HEK293T (cell line): ENCODE results near the gene STRAP.

Experiments used
- CTCF ChIA-PET: fragments of 350-600 bp; formaldehyde crosslinking; extraction: SDS; loops from one replicate; lab custom pipeline; 2021; ENCODE audit warnings: antibody characterized with exemption, inconsistent platforms; lab: Yijun Ruan, JAX
- POLR2A ChIA-PET: fragments of 350-600 bp; formaldehyde crosslinking; extraction: SDS; loops from one replicate; lab custom pipeline; 2020; ENCODE audit warnings: antibody characterized with exemption, inconsistent platforms; lab: Yijun Ruan, JAX
- DNase-seq: peaks from one replicate; pipeline ENCODE4 v3.0.0; 2012; ENCODE audit warnings: mixed read lengths; ENCODE audit errors: extremely low spot score
- ARNT ChIP-seq: fragments of 450-650 bp; IDR thresholded peaks from 2 replicates; pipeline ENCODE4 v1.6.1; 2017; ENCODE audit warnings: mild to moderate bottlenecking
- BHLHE40 ChIP-seq: fragments of 450-650 bp; IDR thresholded peaks from 2 replicates; pipeline ENCODE4 v1.6.1; 2016; ENCODE audit warnings: mild to moderate bottlenecking, moderate library complexity, borderline replicate concordance
- CTBP1 ChIP-seq: fragments of 450-650 bp; IDR thresholded peaks from 2 replicates; pipeline ENCODE4 v1.6.1; 2016; ENCODE audit warnings: borderline replicate concordance
- ELF4 ChIP-seq: fragments of 450-650 bp; IDR thresholded peaks from 2 replicates; pipeline ENCODE4 v1.6.1; 2017; ENCODE audit warnings: antibody characterized with exemption
- FOXA1 ChIP-seq: fragments of 450-650 bp; IDR thresholded peaks from 2 replicates; pipeline ENCODE4 v1.6.1; 2016; ENCODE audit warnings: mild to moderate bottlenecking
- FOXK2 ChIP-seq: fragments of 450-650 bp; IDR thresholded peaks from 2 replicates; pipeline ENCODE4 v1.6.1; 2016; ENCODE audit warnings: mild to moderate bottlenecking
- FOXM1 ChIP-seq: fragments of 450-650 bp; IDR thresholded peaks from 2 replicates; pipeline ENCODE4 v1.6.1; 2017; ENCODE audit warnings: mild to moderate bottlenecking, borderline replicate concordance
- HDGF ChIP-seq: fragments of 450-650 bp; IDR thresholded peaks from 2 replicates; pipeline ENCODE4 v1.6.1; 2017; ENCODE audit warnings: antibody characterized with exemption, borderline replicate concordance
- L3MBTL2 ChIP-seq: fragments of 450-650 bp; conservative IDR thresholded peaks from 2 replicates; pipeline ENCODE4 v1.6.1; 2016; ENCODE audit warnings: mild to moderate bottlenecking
- LEF1 ChIP-seq: fragments of 450-650 bp; IDR thresholded peaks from 2 replicates; pipeline ENCODE4 v1.6.1; 2017; ENCODE audit warnings: mild to moderate bottlenecking, borderline replicate concordance
- NFRKB ChIP-seq: fragments of 450-650 bp; IDR thresholded peaks from 2 replicates; pipeline ENCODE4 v1.6.1; 2016; ENCODE audit warnings: mild to moderate bottlenecking, moderate library complexity
- SP1 ChIP-seq: fragments of 450-650 bp; IDR thresholded peaks from 2 replicates; pipeline ENCODE4 v1.6.1; 2017
- SUZ12 ChIP-seq: fragments of 450-650 bp; IDR thresholded peaks from 2 replicates; pipeline ENCODE4 v1.6.1; 2016; ENCODE audit warnings: mild to moderate bottlenecking
- TARDBP ChIP-seq: fragments of 450-650 bp; IDR thresholded peaks from 2 replicates; pipeline ENCODE4 v1.6.1; 2016
- ZNF384 ChIP-seq: fragments of 450-650 bp; IDR thresholded peaks from 2 replicates; pipeline ENCODE4 v1.6.1; 2016
- TF ChIP-seq, protein P1 (sequence below): fragments of 450-650 bp; IDR thresholded peaks from 2 replicates; pipeline ENCODE4 v1.6.1; 2016

Gene STRAP

DNA sequence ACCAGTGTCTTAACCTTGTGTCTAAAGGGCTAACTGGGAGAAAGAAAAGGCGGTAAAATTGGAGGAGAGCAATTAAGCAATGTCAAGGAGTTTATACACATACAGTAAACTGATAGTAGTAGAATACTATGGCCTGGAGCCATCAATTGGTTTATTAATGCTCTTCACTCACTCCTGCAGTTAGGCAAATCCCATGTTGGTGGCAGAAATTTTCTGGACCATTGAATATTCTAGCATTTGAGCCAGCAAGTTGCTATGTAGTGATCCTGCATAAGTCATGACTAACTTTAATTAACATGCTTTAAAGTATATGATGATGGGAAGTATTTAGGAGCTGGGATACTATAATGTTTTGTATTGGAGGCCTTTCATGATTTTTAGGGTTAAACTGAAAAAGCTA is 14.7 kb downstream of the STRAP start:
- CTCF ChIA-PET, result interaction anchor here (1.2 kb wide), 1 partner anchor 14 kb away, joined by 5 read pairs; the partner anchor contains the start of gene STRAP
- POLR2A ChIA-PET, result interaction anchor here (1.4 kb wide), 1 partner anchor 14 kb away, joined by 3 read pairs; no protein-coding TSS in a partner anchor

DNA sequence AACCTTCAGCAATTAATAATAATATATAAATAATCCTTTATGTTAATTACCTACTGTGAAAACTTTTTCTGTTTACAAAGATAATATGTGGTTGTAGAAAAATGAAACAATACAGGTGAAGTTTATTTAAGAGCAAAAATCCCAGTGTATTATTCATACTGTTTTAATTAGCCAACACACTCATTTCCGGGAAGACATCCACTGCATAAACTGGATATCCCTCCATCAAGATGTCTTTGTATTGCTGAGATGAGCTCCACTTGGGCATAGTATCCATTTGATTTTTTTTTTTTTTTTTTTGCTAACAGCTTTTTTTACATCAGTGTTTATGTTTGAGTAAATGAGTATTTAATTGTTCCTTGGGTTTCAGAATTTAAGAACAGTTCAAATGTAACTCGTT is 15.2 kb downstream of the STRAP start:
- ChIA-PET POLR2A (interaction anchor here (1.4 kb wide), 1 partner anchor 14 kb away, joined by 3 read pairs; no protein-coding TSS in a partner anchor), CTCF (interaction anchor here (0.6 to 1.9 kb wide), 3 partner anchors 15 to 24 kb away, joined by 3 to 5 read pairs (median 4); partner anchors contain the start of gene STRAP)
- no peak for DNase-seq

More for the DNA sequence above, 14.7 kb downstream of the STRAP start:
- TF ChIP-seq HDGF, result no peak
- no peak for TF ChIP-seq LEF1
- no peak for TF ChIP-seq L3MBTL2
- no peak for TF ChIP-seq FOXM1
- TF ChIP-seq NFRKB, result no peak
- TF ChIP-seq ELF4, result no peak
- no peak for TF ChIP-seq CTBP1
- no peak for TF ChIP-seq BHLHE40
- TF ChIP-seq SUZ12, result no peak
- TF ChIP-seq FOXK2, result no peak
- no peak for TF ChIP-seq SP1
- TF ChIP-seq FOXA1, result no peak
- TF ChIP-seq TARDBP, result no peak
- TF ChIP-seq ARNT, result no peak
- TF ChIP-seq ZNF384, result no peak
- TF ChIP-seq, protein P1, sequence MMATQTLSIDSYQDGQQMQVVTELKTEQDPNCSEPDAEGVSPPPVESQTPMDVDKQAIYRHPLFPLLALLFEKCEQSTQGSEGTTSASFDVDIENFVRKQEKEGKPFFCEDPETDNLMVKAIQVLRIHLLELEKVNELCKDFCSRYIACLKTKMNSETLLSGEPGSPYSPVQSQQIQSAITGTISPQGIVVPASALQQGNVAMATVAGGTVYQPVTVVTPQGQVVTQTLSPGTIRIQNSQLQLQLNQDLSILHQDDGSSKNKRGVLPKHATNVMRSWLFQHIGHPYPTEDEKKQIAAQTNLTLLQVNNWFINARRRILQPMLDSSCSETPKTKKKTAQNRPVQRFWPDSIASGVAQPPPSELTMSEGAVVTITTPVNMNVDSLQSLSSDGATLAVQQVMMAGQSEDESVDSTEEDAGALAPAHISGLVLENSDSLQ, result no peak
- DNase-seq, result no peak

DNA sequence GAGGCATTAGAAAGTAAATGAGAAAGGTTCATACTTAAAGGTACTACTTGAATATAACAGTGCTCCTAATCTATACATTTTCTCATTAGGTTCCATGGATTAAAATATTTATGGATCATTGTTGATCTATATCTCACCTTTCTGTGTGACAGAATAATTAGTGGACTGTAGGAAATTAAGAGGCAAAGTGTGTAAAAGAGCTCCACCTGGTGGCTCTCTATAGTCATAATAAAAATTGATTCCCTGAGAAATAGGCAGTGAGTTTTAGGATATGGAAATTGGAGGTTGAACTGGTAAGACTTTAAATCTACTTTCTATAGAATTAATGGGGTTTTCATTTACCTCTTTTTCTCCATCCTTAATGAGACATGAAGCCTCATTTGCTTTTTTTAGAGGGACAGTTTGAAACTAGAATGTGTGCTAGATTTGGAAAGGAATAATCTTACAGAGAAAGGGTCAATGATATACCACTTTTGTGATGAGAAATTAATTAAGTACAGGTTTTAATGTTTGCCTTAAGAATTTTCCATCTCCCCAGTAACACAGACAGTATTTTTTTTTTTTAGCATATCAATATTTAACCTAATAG is 17.2 kb downstream of the STRAP start:
- CTCF ChIA-PET, result interaction anchor here (0.6 to 1.9 kb wide), 8 partner anchors 11 to 467 kb away, joined by 3 to 4 read pairs (median 3); partner anchors contain the start of gene DERA
- no peak for TF ChIP-seq TARDBP
- no peak for TF ChIP-seq CTBP1
- TF ChIP-seq, protein P1, result no peak
- no peak for TF ChIP-seq ARNT
- no peak for TF ChIP-seq NFRKB
- no peak for TF ChIP-seq LEF1
- TF ChIP-seq FOXM1, result no peak
- no peak for DNase-seq
- POLR2A ChIA-PET, result interaction anchor here (1.0 to 1.5 kb wide), 2 partner anchors 12 to 16 kb away, joined by 5 to 6 read pairs; partner anchors contain the start of genes DERA and STRAP

More for the DNA sequence above, 15.2 kb downstream of the STRAP start:
- TF ChIP-seq HDGF (no peak), CTBP1 (no peak), ZNF384 (no peak), L3MBTL2 (no peak), ARNT (no peak), ELF4 (no peak), FOXA1 (no peak), TARDBP (no peak), LEF1 (no peak), NFRKB (no peak), SP1 (no peak), BHLHE40 (no peak), SUZ12 (no peak)
- TF ChIP-seq, protein P1, result no peak

DNA sequence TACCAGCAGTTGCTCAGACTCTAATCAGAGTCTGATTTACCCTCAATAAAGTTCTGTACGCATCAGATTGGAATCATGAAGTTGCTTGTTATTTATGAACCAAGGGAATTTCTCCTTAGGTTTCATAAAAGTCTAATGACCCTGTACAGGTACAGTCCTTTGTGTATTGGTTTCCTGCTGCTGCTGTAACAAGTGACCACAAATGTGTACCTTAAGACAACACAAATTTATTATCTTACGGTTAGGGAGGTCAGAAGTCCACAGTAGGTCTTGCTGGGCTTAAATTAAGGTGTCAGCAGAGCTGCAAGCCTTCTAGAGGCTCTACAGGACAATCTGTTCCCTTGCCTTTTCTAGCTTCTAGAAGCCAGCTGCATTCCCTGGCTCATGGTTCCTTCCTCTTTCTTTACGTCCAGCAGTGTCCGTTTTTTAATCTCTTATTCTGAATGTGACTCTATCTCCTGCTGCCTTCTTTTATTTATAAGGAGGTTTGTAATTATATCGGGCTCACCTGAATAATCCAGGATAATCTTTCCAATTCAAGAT is 22.3 kb downstream of the STRAP start:
- DNase-seq, result no peak
- CTCF ChIA-PET, result no interaction called here
- POLR2A ChIA-PET, result no interaction called here
- no peak for TF ChIP-seq BHLHE40
- no peak for TF ChIP-seq SUZ12

DNA sequence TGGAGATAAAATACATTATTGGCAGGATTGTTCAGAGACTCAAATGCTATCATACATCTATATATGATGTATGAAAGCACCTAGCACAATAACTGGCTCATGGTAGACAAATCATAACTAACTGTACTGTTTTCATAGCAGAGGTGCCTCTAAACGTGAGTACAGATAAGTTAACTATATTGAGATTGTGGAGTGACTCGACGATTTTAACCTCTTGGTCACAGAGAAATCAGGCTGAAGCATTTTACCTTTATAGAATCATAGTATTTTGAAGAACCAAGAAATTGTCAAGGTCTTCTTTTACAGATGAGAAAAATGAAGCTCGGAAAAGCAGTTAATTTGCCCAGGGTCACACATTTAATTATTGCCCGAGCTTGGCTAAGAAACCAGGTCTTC is 28.3 kb downstream of the STRAP start:
- no peak for DNase-seq
- TF ChIP-seq BHLHE40 (no peak), HDGF (no peak), FOXM1 (no peak), FOXK2 (no peak), SUZ12 (no peak), SP1 (no peak), L3MBTL2 (no peak), NFRKB (no peak), CTBP1 (no peak)
- TF ChIP-seq, protein P1, result no peak
- ChIA-PET CTCF (interaction anchor here (0.6 to 1.9 kb wide), 5 partner anchors 9 to 326 kb away, joined by 3 to 6 read pairs (median 5); no protein-coding TSS in a partner anchor), POLR2A (interaction anchor here (0.8 to 2.7 kb wide), 6 partner anchors 11 to 1140 kb away, joined by 3 to 19 read pairs (median 4); partner anchors contain the start of gene STRAP)
